HG03378 (cell line): Measurements from ENCODE around the gene NTRK3.

Experiments
- ATAC-seq: cut with Tn5 transposase; IDR thresholded peaks from one replicate; pipeline ENCODE4 v1.9.1; 2021; ENCODE audit warnings: mild to moderate bottlenecking, moderate library complexity; ENCODE audit not compliant: unreplicated experiment

Gene NTRK3

DNA sequence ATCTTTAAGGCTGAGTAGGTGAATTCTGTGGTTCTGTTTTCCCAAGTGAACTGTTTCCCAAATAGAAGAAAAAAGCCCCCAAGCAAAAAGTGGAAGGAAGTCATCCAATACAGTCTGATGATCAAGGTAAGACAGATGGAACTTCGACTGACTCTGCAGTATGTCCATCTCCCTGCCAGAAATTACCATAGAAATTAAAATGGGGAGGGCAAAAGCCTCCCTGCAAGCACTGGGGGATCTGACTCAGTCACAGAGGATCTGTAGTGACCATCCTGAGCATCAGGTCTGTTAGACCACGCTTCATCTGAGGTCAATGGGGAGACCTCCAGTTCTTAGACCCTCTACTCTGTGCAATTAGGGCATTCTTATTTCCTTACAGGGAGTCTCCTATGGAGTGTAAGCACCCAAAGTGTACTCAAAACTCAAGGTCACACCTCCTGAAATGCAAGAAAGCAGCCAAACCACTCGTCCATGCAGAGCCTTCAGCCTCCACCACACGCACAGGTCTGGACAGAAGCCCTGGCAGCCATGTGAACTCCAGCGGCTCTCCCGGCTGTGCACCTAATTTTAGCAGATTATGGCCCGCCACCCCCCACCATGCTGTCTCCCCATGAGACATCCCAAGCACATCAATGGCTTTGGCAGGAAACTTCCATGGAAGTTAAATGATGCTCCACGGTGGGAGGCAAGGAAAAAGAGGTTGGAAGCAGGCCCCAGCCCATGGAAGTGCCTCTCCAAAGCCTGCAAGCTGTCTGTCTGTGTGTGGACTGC is 348.7 kb downstream of the NTRK3 start:
- ATAC-seq = no peak

DNA sequence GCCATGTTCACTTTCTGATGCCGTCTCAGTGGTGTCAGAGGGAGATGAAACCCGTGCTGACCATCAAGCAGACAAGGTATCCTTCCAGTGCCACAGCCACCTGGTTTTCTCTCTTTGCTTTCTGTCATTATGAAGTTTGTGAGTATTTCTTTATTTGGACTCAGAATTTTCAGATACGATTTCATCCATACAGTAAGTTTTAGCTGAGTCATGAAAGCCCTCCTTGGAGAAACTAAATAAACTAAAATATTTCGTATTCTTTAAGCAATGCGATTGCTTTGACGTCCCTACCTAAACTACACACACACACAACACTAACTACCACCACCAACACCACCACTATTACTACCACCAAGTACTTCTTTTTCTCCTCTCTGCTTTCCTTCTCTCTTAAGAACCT is 350.1 kb downstream of the NTRK3 start:
- ATAC-seq = no peak

DNA sequence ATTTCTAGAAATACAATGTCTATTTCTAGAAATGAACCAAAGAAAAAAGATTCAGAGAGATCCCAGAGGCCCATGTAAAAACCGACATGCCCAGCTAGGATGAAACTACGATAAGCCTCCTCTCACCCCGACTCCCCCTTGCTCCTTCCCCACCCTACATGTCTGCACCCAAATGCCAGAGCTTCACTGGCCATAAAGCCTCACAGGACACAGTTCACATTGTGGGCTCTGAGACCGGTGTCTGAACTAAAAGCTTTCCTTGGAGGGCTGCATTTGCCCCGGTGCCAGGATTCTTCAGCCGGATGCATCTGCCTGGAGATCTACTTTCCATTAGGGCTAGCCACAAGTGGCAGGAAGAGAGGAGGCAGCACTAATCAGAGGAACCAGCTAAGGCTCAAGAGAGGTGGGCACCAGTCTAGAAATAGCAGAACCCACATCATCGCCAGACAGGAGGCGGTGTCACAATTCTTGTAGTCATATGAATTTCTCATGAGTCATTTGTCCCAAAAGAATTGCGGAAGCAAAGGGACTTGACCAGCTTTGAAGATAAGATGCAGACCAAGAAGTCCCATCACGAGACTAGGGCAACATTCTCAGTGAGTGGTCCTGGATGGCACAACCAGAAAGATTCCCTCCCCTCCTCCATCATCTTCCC is 353.6 kb downstream of the NTRK3 start:
- ATAC-seq = no peak

DNA sequence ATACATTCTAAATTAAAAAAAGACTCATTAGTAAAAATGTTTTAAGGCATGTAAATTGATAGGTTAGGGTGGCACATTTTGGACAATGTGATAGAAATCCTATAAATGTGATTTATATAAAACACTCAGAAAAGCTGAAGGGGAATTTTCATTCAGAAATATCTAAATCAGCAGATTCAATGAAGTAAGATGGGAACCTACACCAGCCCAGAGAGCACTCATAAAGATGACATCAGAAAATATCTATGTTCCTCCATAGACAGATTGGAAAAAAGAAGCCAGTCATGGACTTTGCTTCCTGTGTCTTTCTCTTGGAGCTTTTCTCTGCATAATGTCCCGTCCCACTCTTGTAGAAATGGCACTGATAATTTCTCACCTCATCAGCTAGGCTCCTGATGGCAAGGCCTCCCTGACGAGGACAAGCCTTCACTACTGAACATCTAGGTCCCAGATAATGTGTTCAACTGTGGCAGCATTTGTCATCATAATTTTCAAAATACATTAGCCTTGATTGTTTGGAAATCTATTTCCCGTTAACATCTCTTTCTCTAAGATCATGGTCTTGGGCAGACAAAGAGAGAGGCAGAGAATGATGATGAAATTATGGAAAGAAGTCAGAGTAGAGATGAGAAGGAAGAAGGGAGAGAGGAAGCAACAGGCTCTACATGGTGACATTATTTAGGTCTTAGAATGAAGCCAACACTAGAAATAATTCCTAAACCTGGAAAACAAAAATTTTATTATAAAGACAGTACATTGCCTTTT is 354.4 kb downstream of the NTRK3 start:
- ATAC-seq = no peak

DNA sequence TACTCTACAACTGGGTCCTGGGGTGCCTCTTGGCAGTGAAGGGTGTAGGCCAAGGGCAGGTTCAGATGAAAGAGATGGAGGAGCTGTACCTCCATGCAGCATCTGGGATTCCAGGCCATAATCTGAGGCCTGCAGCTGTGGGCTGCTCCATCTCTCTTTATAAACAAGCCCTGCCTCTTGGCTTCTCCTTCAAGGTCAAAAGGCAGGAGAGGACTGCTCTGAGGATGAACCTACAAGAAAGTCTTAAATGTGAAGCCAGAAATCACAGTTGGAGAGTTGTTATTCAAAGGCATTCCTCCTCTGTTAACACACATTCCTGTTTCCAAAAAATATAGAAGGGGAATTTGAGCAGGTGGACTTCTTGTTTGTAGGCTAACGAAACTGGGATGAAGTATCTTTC is 355.5 kb downstream of the NTRK3 start:
- no peak for ATAC-seq

DNA sequence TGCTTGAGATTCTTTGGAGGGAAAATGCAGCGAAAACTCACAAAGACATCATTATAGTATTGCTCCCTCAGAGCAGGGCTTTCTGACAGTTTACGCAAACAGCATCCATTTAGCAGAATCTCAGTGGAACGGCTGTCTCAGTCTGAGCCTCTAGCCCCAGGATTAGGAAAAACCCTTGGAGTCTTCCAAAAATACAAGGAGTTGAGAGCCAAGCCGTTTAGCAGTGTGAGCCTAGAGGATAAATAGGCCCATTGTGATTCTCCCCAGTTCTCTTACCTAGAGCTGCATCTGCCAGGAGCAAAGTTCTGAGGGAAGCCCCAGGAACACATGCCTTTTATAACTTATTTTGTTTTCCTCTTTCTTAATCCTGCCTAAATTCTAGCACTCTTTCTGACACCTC is 359.6 kb downstream of the NTRK3 start:
- ATAC-seq = no peak

DNA sequence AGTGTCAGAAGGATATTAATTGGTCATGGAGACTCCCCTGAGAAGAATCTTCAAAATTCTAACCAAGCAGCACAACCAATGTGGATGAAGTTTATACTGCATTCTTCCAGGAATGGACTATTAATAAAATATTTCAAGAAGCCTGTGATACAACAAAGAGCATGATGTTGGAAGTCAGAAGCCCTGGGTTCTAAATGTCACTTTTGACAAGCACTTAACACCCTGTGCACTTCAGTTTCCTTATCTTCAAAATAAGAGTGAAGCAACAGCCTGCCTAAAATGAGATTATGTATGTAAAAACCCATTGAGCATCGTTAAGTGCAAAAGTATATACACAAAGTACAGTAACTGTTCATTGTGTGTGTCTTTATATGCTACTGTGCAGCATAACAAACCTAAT is 369.4 kb downstream of the NTRK3 start:
- ATAC-seq = no peak

DNA sequence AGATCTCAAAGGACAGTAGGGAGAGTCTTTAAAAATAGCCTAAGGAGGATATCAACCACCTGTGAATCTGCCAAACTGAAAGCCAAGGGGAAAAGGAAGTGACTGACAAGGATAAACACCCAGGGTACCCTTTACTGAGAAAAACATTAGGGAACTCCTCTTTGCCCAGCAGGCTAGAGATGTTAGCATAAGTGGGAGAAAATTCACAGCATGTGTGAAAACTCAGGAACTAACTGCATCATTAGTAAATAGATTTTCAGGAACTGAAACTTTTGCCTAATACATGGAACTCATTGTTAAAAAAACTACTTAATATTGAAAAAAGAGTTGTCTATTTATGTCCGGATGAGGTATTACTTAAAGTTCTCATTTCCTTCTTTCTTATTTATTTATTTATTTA is 375.5 kb downstream of the NTRK3 start:
- ATAC-seq = no peak

DNA sequence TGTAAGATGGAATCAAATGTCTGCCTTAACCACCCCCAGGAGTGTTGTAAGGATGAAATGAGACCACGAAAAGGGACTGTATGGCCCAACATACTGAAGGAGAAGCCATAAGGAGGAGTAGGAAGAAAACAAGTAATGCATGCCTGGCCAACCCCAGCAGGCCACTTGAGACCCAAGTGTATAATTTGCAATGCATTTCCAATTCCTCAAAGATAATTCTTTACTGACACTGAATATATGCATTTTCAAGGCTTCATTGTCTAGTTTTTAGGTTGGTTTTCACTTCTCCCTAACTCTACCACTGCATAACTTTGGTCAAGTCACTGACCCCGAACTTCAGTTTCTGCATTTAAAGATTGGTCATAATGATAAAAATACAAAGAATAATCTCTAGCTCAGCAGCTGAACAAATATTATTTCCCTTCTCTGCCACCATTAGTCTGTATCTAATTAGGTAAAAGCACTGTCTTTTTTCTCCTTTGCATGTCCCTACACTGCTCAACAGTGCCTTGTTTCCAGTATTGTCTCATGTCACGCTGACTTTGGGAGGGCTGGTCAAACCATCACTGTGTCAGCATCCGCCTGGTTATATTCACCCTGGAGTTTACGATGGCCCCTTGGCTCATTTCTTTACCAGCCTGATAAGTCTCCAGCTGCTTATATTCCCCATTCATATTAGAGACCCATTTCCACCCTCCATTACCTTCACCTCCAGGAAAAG is 378.6 kb downstream of the NTRK3 start:
- ATAC-seq = no peak

DNA sequence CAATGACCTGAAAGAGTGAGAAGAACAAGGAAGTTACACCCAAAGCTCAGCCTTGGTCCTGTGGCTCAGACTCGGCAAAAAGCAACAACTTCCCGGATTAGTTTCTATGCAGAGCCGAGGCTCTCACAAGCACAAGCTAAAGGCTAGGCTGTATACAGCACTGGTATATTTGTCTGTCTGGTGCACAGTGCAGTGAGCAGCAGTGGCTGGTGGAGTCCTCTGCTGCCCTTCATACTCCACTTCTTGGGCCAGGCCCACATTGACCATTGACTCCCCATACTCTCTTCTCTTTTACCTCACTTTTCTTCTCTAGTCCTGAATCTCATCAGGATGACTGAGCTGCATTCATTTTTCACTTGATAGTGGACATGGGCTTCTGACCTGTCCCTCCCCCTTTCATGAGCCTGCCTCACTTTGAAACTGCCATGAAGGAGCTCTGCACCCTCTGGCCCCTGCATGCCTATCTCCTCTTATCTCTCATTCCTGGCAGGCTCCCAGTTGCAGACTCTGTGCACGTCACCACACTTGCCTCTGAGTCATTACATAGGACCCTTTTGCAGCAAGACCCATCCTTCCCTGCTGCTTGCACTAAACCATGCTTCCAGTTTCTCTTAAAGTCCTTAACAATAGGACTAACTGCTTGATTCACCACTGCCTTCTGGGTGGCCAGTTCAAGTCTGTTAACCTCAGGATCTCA is 379.3 kb downstream of the NTRK3 start:
- ATAC-seq = no peak

DNA sequence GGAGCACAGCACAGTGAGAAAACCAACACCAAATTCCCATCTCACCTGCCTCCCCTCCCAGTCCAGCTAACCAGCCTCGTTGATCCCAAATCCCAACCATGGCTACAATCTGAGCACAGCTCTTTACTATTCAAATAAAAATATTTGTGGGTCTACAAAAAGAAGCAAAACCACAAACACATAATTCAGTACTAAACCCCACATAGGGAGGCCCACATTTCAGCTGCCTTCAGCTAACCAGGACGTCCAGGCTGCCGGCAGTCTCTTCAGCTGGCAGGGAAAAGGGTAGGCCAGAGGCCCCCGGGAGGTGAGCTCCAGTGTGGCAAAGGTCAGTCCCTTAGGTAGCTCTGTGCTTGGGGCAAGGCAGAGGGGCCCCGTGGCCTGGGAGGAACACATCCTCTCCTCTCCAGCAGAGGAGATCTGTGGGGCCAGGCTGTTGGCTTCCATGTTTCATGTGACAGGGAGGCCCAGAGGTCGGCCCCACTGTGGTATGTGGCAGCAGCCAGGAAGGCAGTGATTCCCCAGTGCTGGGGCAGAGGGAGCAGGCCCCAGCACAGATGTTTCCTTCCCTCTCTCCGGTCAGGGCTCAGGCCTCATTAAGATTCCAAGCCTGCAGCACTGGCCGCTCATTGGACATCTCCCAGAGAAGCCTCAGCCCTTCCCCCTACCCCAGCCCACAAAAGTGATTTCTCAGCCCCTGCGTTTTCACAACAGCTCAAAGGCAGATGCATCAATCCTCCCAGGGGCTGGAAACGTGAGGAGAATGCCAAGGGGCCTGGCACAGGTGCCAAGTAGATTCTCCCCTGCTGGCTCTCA is 381.4 kb downstream of the NTRK3 start:
- no peak for ATAC-seq

DNA sequence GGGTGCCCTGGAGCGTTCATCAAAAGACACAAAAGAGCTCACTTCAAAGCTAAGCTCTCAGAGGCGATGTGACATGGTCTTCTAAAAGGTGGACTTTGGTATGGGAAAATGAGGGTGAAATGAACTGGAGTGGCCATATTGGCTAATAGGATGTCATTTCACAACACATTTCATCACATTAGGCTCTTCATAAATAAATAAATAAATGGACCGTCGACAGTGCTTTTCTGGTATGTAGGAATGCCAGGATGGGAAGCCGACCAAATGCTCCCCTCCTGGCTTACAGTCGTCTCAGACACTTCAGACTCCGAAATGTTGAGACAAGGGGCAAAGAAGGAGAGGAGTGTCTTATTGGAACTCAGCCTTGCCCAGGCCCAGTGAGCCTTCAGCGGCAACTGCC is 383.0 kb downstream of the NTRK3 start:
- no peak for ATAC-seq

DNA sequence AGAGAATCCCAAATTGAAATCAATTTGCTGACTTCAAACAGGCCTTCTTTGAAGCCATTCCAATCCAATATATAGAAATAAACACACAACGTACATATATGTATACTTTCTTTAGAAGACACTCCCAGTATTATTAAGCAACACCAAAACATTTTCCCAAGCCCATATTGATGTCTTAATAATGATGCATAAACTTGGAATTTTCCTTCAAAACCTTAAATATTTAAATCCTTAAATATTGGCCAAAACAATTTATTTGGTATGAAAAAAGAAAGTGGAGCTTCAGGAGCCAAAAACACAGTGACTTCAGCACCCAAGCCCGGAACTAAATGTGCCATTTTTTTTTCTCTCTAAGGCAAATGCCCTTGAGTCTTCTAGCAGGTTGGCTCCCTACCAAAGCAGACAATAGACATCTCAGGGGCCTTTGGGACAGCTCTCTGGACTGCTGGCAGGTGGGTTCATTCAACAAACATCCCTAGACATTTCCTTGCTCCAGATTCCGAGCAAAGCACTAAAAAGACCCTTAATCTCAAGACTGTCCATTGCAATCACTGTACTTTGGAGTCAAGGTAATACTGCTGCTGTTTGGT is 384.7 kb downstream of the NTRK3 start:
- ATAC-seq = no peak

DNA sequence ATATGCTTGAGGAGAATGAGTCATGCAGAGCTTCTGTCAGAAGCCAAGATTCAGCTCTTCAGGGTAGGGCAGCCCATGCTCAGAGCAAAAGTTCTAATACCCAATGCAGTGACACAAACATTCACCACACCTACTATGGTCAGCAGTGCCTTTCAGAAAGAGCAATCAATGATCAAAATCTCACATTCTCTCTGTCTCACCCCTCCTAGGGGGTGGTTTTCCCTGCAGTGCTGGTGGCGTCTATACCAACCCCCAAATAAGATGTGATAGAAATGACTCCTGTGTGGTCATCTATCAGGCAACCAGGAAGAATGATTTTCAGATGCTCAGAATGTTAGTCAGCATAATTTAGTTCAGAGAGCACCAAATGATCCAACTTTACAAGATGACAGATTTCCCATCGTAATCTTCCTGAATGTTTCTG is 385.3 kb downstream of the NTRK3 start:
- no peak for ATAC-seq

DNA sequence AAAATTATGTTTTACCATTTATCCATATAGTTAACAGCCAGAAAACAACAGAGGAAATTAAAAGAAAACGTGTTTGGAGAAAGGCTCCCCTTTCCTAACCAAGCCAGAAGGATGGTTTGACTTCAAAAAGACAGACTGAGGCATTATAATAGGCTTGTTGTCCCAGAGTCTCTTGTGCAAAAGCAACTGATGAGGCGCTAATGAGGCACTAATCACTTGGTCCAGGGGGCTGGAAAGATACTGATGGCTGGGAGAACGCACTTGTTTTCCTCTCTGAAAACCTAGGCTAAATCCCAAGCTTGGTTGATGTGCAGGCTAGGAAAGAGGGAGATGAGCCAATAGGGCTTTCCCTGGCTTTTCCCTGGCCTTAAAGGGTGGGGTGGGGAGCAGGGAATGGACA is 389.6 kb downstream of the NTRK3 start:
- no peak for ATAC-seq

DNA sequence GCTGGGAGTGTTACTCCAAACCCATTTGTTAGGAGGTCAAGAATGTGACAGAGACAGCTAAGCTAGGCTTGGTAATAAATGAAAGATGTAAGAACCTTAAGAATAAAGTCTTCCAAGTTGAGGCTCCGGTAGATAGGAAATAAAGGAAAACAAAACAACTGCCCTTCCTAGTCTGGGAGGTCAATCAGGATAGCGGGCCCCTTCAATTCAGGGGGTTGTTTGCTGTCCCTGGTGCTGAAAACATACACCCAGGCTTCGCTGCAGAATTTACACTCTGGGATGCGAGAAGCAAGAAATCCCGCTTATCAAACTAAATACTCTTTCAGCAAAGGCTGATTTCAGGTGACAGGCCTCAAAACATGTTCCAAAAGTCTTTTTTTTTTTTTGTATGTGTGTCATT is 393.4 kb downstream of the NTRK3 start:
- ATAC-seq = no peak

DNA sequence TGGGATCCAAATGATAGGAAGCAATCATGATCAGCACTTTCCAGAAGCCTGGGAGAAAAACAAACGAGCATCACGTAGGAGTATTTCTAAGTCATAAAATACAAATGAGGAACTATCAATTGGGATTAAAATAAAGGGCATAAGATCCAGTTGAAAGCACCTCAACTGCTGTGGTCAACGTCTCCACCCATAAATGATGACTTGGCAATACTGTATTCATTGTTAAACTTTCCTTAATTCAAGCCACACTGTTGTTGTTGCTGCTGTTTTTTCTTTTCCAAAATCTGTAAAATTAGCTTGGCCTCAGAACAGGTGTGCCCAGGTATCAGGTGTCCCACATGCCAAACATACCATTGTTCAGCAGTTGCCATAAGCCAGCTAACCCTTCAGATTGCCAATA is 395.8 kb downstream of the NTRK3 start:
- no peak for ATAC-seq

DNA sequence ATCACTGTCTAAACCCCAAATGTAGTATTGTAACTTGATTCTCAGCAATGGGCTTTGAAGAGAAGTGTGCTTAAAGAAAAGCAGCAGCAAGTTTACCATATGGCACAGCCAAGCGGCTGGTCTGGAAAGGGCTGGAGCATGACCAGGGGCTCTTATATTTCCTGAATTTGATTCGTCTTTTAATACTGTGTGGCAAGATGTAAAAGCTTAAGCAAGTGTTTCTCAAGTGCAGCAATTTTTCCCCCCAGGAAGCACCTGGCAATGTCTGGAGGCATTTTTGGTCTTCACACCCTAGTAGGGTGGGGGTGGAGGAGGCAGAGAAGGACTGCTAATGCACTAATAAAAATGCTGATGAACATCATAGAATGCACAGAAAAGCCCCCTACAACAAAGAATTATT is 397.9 kb downstream of the NTRK3 start:
- no peak for ATAC-seq

DNA sequence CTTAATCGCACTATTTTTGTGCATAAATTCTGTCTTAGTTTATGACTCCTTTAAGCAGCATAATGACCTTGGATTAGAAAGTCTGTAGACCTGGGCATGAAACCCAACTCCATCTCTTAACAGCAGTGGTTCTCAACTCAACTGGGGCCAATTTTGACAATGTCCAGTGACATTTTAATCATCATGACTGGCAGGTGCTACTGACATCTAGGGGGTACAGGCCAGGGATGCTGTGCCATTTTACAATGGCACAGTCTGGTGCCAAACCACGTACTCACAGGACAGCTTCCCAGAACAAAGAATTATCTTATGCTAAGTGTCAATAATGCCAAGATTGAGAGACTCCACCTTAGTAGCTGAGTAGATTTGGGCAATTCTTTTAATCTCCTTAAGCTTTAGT is 405.0 kb downstream of the NTRK3 start:
- ATAC-seq = no peak

DNA sequence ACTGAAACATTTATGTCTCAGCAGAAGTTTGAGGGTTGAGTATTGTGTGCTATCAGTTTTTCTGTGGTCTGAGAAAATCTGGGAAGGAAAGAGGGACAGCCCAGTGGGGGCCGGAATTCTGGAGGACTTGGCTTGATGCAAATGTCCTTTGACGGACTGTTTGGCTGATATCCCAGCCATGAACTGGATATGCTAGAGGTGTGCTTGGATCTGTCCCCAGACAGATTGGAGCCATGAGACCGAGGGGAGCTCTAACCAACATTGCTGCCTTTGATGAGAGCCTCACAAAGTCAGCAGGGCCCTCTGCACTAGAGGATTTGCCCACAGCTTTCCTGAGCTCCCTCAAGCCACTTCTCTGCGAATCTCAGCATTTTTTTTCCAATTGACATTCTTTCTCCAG is 405.6 kb downstream of the NTRK3 start:
- ATAC-seq = no peak
